Erythroblast (primary cell): Measurements from ENCODE around the gene ALDH1B1.

ENCODE experiments used
- GATA1 ChIP-seq: IDR thresholded peaks from 2 replicates; pipeline ENCODE4 v1.6.1; 2011; ENCODE audit warnings: low read depth, mild to moderate bottlenecking, control low read depth, low read length, moderate library complexity
- POLR2A ChIP-seq: IDR thresholded peaks from 2 replicates; pipeline ENCODE4 v1.6.1; 2011; ENCODE audit warnings: mild to moderate bottlenecking, low read length

DNA sequence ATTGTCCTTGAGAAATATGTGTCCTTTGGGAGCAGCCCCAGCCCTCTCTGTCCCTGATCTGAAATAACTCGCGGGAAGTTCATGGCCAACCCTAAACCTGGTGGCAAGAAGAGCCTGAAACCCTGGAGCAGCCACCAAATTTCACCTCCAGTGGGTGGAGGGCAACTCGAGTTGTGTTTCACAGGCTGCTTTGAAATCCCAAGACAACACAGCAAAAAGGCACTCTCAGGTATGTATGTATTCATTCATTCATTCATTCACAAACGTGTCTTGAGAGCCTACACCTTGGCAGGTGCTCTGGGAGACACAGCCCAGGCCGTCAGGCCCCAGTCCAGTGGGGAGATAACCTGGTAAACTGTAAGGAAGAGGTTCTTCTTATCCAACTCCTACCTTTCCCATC lies 35.7 kb upstream of the ALDH1B1 start:
- TF ChIP-seq POLR2A (no peak), GATA1 (no peak)
